ENCODE measurements around the gene MYO1E. TPM values are rescaled to one million over a fixed set of nuclear protein-coding genes. Genes with fewer than 3 reads are reported as not detected.

MYO1E gene
- total and polyA plus RNA-seq, 2 of the 8 experiments (the other 6 are each of a cell fraction or from before 2014, with no cell fraction given), result 19.6 to 142 TPM

DNA sequence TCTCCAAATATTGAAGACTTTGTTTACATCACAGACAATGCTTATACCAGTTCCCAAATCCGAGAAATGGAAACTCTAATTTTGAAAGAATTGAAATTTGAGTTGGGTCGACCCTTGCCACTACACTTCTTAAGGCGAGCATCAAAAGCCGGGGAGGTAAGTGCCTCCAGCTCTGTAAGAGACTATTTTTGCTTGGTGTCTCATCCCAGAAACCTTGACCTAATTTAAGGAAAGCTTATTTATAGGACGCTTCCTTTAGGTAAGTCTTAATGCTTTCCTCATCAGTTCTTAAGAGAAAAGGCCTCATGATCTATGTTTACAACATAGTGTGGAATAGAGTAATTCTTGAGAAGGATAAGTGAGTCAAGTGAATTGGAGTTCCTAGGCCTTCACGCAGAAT lies 255.9 kb downstream of the MYO1E start (continued):
- TF ChIP-seq, protein P1, sequence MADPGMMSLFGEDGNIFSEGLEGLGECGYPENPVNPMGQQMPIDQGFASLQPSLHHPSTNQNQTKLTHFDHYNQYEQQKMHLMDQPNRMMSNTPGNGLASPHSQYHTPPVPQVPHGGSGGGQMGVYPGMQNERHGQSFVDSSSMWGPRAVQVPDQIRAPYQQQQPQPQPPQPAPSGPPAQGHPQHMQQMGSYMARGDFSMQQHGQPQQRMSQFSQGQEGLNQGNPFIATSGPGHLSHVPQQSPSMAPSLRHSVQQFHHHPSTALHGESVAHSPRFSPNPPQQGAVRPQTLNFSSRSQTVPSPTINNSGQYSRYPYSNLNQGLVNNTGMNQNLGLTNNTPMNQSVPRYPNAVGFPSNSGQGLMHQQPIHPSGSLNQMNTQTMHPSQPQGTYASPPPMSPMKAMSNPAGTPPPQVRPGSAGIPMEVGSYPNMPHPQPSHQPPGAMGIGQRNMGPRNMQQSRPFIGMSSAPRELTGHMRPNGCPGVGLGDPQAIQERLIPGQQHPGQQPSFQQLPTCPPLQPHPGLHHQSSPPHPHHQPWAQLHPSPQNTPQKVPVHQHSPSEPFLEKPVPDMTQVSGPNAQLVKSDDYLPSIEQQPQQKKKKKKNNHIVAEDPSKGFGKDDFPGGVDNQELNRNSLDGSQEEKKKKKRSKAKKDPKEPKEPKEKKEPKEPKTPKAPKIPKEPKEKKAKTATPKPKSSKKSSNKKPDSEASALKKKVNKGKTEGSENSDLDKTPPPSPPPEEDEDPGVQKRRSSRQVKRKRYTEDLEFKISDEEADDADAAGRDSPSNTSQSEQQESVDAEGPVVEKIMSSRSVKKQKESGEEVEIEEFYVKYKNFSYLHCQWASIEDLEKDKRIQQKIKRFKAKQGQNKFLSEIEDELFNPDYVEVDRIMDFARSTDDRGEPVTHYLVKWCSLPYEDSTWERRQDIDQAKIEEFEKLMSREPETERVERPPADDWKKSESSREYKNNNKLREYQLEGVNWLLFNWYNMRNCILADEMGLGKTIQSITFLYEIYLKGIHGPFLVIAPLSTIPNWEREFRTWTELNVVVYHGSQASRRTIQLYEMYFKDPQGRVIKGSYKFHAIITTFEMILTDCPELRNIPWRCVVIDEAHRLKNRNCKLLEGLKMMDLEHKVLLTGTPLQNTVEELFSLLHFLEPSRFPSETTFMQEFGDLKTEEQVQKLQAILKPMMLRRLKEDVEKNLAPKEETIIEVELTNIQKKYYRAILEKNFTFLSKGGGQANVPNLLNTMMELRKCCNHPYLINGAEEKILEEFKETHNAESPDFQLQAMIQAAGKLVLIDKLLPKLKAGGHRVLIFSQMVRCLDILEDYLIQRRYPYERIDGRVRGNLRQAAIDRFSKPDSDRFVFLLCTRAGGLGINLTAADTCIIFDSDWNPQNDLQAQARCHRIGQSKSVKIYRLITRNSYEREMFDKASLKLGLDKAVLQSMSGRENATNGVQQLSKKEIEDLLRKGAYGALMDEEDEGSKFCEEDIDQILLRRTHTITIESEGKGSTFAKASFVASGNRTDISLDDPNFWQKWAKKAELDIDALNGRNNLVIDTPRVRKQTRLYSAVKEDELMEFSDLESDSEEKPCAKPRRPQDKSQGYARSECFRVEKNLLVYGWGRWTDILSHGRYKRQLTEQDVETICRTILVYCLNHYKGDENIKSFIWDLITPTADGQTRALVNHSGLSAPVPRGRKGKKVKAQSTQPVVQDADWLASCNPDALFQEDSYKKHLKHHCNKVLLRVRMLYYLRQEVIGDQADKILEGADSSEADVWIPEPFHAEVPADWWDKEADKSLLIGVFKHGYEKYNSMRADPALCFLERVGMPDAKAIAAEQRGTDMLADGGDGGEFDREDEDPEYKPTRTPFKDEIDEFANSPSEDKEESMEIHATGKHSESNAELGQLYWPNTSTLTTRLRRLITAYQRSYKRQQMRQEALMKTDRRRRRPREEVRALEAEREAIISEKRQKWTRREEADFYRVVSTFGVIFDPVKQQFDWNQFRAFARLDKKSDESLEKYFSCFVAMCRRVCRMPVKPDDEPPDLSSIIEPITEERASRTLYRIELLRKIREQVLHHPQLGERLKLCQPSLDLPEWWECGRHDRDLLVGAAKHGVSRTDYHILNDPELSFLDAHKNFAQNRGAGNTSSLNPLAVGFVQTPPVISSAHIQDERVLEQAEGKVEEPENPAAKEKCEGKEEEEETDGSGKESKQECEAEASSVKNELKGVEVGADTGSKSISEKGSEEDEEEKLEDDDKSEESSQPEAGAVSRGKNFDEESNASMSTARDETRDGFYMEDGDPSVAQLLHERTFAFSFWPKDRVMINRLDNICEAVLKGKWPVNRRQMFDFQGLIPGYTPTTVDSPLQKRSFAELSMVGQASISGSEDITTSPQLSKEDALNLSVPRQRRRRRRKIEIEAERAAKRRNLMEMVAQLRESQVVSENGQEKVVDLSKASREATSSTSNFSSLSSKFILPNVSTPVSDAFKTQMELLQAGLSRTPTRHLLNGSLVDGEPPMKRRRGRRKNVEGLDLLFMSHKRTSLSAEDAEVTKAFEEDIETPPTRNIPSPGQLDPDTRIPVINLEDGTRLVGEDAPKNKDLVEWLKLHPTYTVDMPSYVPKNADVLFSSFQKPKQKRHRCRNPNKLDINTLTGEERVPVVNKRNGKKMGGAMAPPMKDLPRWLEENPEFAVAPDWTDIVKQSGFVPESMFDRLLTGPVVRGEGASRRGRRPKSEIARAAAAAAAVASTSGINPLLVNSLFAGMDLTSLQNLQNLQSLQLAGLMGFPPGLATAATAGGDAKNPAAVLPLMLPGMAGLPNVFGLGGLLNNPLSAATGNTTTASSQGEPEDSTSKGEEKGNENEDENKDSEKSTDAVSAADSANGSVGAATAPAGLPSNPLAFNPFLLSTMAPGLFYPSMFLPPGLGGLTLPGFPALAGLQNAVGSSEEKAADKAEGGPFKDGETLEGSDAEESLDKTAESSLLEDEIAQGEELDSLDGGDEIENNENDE (IDR thresholded peaks at IDR 0.05; ENCODE audit: insufficient replicate concordance, low read length), result no peak
- TF ChIP-seq RFX5 (IDR thresholded peaks at IDR 0.05; ENCODE audit: borderline replicate concordance, low read depth, low read length) (no peak), ZNF274 (IDR thresholded peaks at IDR 0.05; ENCODE audit: borderline replicate concordance, extremely low read depth, low read length) (no peak), CBX5 (IDR thresholded peaks at IDR 0.05; ENCODE audit: low read depth, low read length) (no peak), MAFK (IDR thresholded peaks at IDR 0.05; ENCODE audit: low read depth, low read length) (no peak), FOSL1 (IDR thresholded peaks at IDR 0.05; ENCODE audit: insufficient read depth, low read depth, low read length) (no peak)
- TF ChIP-seq, protein P2, sequence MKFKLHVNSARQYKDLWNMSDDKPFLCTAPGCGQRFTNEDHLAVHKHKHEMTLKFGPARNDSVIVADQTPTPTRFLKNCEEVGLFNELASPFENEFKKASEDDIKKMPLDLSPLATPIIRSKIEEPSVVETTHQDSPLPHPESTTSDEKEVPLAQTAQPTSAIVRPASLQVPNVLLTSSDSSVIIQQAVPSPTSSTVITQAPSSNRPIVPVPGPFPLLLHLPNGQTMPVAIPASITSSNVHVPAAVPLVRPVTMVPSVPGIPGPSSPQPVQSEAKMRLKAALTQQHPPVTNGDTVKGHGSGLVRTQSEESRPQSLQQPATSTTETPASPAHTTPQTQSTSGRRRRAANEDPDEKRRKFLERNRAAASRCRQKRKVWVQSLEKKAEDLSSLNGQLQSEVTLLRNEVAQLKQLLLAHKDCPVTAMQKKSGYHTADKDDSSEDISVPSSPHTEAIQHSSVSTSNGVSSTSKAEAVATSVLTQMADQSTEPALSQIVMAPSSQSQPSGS (IDR thresholded peaks at IDR 0.05; ENCODE audit: low read length), result no peak
